Central memory CD4-positive, alpha-beta T cell (primary cell): ENCODE results near the gene ZFAND4.
A peak's percentile ranks its signal among the peaks of the same experiment; 100 is the strongest.
"Not testable (repeated sequence)": the region's sequence is repeated elsewhere in the genome, so short reads cannot be mapped to it uniquely, and the experiment has no call there.

ENCODE experiments used
- DNase-seq: peaks from one replicate; pipeline ENCODE4 v3.0.0; 2022

ZFAND4 gene

DNA sequence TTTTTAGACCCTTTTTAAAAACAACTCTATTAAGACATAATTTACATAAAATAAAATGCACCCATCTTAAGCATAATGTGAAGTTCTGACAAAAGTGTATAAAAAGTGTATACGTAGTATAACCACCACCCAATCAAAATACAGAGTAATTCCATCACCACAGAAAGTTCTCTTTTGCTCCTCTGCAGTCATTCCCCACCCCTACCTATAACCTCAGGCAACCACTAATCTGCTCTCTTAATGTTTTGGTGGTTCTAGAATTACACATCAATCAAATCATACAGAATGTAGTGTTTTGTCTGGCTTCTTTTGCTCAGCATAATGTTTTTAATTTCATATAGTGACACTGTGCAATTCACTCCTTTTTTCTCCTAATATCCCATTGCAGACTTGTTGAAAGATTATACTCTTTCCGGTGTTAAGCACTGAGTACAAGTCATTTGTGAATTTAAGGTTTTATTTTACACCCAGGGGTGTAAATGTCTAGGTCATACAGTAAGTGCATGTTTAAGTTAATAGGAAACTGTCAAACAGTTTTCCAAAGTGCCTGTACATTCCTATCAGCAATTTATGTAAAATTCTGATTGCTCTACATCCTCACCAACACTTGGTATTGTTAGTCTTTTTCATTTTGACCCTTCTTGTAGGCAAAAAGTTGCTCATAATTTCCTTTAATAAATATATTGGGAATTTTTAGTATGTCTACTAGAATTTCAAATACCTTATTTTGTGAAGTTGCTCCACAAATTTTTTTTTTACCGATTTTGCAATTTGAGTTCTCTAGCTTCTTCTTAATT lies 86.3 kb downstream of the ZFAND4 start:
- DNase-seq, result no peak

DNA sequence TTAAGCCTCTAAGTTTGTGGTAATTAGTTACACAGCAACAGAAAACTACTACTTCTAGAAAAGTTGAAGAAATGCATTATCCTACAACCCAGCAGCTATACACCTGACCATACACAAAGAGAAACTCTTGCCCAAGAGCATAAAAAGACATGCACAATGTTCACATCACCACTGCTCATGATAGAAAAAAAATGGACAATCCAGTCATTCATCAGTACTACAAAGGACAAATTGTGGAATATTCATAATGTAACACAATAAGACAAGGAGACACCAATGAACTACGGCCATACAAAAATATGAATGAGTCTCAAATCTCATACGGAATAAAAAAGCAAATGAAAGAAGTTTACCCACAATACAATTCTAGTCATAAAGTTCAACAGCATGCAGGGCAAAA lies 87.4 kb downstream of the ZFAND4 start:
- no peak for DNase-seq

DNA sequence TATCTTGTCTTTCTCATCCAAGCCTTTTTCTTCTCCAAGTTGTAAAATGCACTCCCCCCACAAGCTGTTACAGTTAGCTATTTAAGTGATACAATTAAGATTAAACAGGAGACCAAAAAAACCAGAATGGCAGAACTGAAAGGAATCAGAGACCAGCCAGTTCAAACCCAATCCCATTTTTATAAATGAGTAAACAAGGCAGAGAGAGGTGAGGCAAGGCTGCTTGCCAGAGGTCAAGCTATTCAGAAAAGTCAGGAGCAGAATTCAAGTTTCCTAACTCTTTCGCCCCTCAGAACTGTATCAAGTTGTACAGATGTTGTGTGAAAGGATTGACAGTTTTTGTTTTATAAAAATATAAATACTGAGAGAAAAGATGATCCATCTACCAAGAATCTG lies 90.2 kb downstream of the ZFAND4 start:
- no peak for DNase-seq

DNA sequence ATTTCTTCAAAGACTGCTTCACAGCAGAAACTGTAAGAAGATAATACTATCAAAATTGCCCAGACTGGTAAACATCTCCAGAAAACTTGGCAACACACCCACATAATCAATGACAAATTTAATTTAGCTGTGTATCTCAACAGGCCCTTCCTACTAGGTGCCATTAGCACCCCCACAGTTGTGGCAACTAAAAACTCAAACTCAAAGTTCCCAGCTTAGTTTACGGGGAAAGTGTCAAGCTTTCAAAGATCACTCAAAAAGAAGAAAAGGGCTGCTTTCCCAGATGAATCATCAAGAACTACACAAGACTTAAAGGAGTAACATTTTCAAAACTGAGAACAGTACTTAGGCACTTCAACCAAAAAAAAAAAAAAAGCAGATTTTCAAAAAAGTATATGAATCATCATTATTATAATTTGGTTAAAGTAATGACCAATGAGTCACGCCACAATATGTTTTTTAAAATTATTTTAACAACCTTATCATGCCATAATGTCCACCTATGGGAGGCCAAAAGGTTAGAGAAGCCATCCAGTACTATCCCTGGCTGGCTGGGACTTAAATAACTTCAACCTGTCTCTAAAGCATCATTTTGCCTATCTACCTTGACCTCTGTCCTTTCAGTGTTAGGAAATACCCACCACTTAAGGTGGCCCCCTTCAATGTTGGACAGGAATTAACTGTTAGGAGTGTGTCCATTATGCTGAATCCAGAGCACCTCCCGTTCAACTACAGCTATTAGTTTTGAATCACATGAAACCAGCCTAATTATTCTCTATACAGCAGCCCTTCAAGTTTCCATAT lies 90.8 kb downstream of the ZFAND4 start:
- DNase-seq, result no peak

DNA sequence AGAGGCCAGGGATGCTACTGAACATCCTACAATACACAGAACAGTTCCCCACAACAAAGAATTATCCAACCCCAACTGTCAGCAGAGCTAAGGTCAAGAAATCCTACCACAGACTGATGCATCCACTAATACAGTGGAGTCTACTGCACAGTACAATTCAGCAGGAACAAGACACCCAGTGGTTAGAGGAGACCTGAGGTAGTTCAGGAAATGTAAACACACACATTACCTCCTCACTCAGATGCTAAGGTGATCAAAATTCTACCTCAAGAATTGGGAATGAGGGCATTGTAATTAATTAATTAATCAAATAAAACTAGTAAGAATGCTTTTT lies 91.4 kb downstream of the ZFAND4 start:
- DNase-seq, result no peak

DNA sequence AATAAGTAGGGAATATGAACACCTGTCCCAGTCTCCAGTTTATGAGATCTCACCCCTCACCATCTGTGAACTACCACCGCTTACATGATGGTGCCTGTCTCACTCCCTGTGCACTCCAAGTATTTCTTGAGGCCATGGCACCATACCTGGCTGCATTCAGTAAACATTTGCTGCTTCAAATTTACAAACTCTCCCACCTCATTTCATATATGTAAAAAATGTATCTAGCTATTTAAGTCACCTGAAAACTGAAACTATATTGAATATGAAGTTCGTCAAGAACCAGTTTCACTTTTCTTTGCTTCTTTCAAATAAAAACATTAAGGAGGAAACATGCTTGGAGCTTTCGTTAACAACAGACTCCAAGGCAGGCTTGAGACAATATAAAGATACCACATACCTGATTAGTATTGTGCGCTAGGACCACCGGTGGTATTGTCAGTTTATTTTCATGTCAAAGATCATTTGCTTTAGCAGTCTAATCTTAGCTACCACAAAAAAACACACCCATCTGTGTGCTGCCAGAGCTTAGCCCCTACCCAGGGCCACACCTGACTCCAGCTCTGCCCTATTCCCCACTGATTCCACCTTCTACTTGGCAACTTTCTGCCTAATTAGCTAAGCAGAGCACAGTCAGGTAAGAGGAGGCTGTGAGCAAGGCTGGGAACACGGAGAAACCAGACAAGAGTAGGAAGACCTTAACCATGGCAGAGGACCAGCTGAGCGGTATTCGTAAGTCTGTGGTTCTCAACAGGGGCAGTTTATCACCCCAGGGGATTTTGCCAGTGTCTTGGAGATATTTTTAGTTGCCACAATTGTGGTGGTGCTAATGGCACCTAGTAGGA lies 92.0 kb downstream of the ZFAND4 start:
- peak; percentile 26 for DNase-seq

GRCh38 chr10:45578384-45578971 lies 94.1 kb downstream of the ZFAND4 start:
- no peak for DNase-seq

GRCh38 chr10:45575966-45576597 lies 96.5 kb downstream of the ZFAND4 start:
- no peak for DNase-seq

DNA sequence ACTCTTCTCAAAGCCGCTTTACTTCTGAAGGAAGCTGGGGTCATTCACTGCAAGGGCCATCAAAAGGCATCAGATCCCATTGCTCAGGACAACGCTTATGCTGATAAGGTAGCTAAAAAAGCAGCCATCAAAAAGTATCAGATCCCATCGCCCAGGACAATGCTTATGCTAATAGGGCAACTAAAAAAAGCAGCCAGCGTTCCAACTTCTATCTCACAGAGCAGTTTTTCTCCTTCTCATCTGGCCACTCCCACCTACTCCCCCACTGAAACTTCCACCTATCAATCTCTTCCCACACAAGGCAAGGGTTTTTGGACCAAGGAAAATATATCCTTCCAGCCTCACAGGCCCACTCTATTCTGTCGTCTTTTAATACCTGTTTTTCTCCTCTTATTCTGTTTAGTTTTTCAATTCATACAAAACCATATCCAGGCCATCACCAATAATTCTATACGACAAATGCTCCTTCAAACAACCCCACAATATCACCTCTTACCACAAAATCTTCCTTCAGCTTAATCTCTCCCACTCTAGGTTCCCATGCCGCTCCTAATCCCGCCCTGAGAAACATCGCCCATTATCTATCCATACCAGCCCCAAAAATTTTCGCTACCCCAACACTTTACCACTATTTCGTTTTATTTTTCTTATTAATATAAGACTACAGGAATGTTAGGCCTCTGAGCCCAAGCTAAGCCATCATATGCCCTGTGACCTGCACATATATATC lies 97.4 kb downstream of the ZFAND4 start:
- DNase-seq, result not testable (repeated sequence)

DNA sequence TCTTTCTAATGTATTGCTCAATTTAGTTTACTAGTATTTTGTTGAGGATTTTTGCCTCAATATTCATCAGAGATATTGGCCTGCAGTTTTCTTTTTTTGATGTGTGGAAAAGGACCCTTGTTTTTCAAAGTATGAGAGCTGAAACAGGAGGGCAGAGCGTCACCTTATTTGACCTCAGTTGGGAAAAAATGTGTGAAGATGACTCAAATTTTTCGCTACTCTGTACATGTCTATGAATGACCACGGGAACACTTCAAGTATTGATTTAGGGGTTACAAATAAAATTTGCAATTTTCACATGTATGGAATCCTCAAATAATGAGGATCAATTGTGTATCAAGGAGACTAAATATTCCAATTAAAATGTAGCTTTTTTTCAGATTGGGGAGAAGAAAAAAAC lies 103.1 kb downstream of the ZFAND4 start:
- DNase-seq, result no peak

DNA sequence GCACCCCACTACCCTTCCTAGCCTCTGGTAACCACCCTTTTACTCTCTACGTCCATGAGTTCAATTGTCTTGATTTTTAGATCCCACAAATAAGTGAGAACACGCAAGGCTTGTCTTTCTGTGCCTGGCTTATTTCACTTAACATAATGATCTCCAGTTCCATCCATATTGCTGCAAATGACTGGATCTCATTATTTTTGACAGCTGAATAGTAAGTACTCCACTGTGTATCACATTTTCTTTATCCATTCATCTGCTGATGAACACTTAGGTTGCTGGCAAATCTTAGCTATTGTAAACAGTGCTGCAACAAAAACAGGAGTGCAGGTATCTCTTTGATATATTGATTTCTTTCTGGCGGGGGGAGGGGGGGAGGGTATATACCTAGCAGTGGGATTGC lies 106.2 kb downstream of the ZFAND4 start:
- DNase-seq, result no peak
